Measurements from ENCODE around the gene FUT2. TPM values are rescaled to one million over a fixed set of nuclear protein-coding genes. Genes with fewer than 3 reads are reported as not detected.

FUT2 gene
- total RNA-seq, 1 donor from 2014 or later, result 1.2 TPM

- H3K4me1 ChIP-seq, result peaks cover 17% of the 10 kb centered on the region
- intact Hi-C loops (cut with DNase I), result no loop called here
- DNase-seq (peak; percentile 57), ATAC-seq (no peak)
- H3K9me3 ChIP-seq, result no peaks in the 10 kb centered on the region
- no peak overlapping the region for H3K27ac ChIP-seq
- peaks cover 13% of the 10 kb centered on the region for H3K27me3 ChIP-seq (ENCODE audit: low read depth)
- peak overlapping the region; percentile 12 for H3K4me3 ChIP-seq
- no peak for TF ChIP-seq CTCF (IDR thresholded peaks at IDR 0.05)
- peaks cover 6% of the 10 kb centered on the region for H3K36me3 ChIP-seq
These were observed 39.4 kb downstream of the FUT2 start for GRCh38 chr19:48735031-48735615.

GRCh38 chr19:48737360-48737998 is 41.7 kb downstream of the FUT2 start:
- no peak for ATAC-seq
- H3K9me3 ChIP-seq, result no peaks in the 10 kb centered on the region
- peak overlapping the region; percentile 67 for H3K4me3 ChIP-seq
- H3K27me3 ChIP-seq (ENCODE audit: low read depth), result peaks cover 8% of the 10 kb centered on the region
- DNase-seq, result peak; percentile 52
- peaks cover 6% of the 10 kb centered on the region for H3K36me3 ChIP-seq
- peaks cover 17% of the 10 kb centered on the region for H3K4me1 ChIP-seq
- H3K27ac ChIP-seq, result no peak overlapping the region
- TF ChIP-seq CTCF (IDR thresholded peaks at IDR 0.05), result no peak
- intact Hi-C loops (cut with DNase I), result no loop called here

GRCh38 chr19:48738557-48739403 is 43.0 kb downstream of the FUT2 start:
- intact Hi-C loops (cut with DNase I), result no loop called here
- Histone ChIP-seq H3K36me3 (no peaks in the 10 kb centered on the region), H3K27ac (peak overlapping the region; percentile 81), H3K27me3 (ENCODE audit: low read depth) (peaks cover 8% of the 10 kb centered on the region), H3K4me3 (peak overlapping the region; percentile 67), H3K9me3 (no peaks in the 10 kb centered on the region), H3K4me1 (peaks cover 17% of the 10 kb centered on the region)
- DNase-seq, result peak; percentile 93
- peak; percentile 92 to 95 for ATAC-seq
- peak; percentile 33 for TF ChIP-seq CTCF (IDR thresholded peaks at IDR 0.05)

GRCh38 chr19:48739404-48740163 is 43.8 kb downstream of the FUT2 start:
- no peaks in the 10 kb centered on the region for H3K9me3 ChIP-seq
- H3K27ac ChIP-seq, result peak overlapping the region; percentile 81
- peak overlapping the region; percentile 67 for H3K4me3 ChIP-seq
- H3K27me3 ChIP-seq (ENCODE audit: low read depth), result peaks cover 8% of the 10 kb centered on the region
- TF ChIP-seq CTCF (IDR thresholded peaks at IDR 0.05), result no peak
- peaks cover 17% of the 10 kb centered on the region for H3K4me1 ChIP-seq
- DNase-seq, result no peak
- peak in 1 of 2 donors; percentile 2 for ATAC-seq
- H3K36me3 ChIP-seq, result no peaks in the 10 kb centered on the region
- intact Hi-C loops (cut with DNase I), result no loop called here

Data from lower lobe of right lung (tissue), 2 donors.